H1 (cell line): ENCODE results near the gene RAPGEF1. TPM values are rescaled to one million over a fixed set of nuclear protein-coding genes. Genes with fewer than 3 reads are reported as not detected.

ENCODE experiments used
- CREB1 ChIP-seq: IDR thresholded peaks from 2 replicates; pipeline ENCODE4 v1.6.1; 2012; ENCODE audit warnings: inconsistent platforms
- polyA plus RNA-seq, 7 experiments: library from polyadenylated mRNA; depleted of rRNA in 3 of 7; stranded (reverse) in 5 of 7; unstranded in 2 of 7; fragments of >200 nt in 5 of 7; fragments of 200-250 nt in 2 of 7; gene quantifications; 1 replicate in 5 of 7; 2 replicates in 1 of 7; 4 replicates in 1 of 7; pipeline versions ENCODE4 v1.2.1 to v1.2.3, GENCODE V29; 2011 to 2013; ENCODE audit warnings: missing spikeins in 2 of 7, mixed read lengths in 2 of 7
- total RNA-seq: library from RNA; stranded (reverse); fragmentation: NEBNext Ultra II Directional; extraction: Animal tissue kit (Norgen Biotek cat#: 25700); gene quantifications from 2 replicates; pipeline ENCODE4 v1.2.1, GENCODE V29; 2021
- TF ChIP-seq, protein P1 (sequence below): fragments of 300-600 bp; sonication (generic); IDR thresholded peaks from 2 replicates; pipeline ENCODE4 v1.7.1; 2012; ENCODE audit warnings: low read length, moderate library complexity, mild to moderate bottlenecking, inconsistent platforms; ENCODE audit not compliant: insufficient replicate concordance

RAPGEF1 gene
- total and polyA plus RNA-seq, 2 of the 8 experiments (the other 6 are each of a cell fraction or from before 2014, with no cell fraction given), result 29.7 to 78.9 TPM

DNA sequence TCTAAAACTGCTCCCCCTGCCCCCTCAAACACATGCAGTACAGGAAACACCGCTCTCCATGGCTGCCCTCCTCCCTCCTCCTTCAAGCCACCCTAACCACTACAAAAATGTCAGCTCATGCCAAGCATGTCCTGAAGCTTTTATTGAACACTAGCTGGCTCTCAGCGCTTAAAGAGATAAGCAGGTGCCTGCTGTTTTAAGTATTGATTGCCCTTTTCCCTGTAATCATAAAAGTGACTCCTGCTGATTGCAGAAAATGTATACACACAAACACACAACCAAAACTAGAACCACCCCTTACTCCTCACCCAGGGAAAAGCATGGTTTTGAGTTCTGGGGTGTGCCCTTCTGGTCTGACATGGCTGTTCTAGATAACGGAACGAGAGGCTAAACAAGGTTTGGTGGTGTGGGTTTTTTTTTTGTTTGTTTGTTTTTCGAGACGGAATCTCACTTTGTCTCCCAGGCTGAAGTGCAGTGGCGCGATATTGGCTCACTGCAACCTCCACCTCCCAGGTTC lies 205.1 kb downstream of the RAPGEF1 start (continued):
- TF ChIP-seq, protein P1, sequence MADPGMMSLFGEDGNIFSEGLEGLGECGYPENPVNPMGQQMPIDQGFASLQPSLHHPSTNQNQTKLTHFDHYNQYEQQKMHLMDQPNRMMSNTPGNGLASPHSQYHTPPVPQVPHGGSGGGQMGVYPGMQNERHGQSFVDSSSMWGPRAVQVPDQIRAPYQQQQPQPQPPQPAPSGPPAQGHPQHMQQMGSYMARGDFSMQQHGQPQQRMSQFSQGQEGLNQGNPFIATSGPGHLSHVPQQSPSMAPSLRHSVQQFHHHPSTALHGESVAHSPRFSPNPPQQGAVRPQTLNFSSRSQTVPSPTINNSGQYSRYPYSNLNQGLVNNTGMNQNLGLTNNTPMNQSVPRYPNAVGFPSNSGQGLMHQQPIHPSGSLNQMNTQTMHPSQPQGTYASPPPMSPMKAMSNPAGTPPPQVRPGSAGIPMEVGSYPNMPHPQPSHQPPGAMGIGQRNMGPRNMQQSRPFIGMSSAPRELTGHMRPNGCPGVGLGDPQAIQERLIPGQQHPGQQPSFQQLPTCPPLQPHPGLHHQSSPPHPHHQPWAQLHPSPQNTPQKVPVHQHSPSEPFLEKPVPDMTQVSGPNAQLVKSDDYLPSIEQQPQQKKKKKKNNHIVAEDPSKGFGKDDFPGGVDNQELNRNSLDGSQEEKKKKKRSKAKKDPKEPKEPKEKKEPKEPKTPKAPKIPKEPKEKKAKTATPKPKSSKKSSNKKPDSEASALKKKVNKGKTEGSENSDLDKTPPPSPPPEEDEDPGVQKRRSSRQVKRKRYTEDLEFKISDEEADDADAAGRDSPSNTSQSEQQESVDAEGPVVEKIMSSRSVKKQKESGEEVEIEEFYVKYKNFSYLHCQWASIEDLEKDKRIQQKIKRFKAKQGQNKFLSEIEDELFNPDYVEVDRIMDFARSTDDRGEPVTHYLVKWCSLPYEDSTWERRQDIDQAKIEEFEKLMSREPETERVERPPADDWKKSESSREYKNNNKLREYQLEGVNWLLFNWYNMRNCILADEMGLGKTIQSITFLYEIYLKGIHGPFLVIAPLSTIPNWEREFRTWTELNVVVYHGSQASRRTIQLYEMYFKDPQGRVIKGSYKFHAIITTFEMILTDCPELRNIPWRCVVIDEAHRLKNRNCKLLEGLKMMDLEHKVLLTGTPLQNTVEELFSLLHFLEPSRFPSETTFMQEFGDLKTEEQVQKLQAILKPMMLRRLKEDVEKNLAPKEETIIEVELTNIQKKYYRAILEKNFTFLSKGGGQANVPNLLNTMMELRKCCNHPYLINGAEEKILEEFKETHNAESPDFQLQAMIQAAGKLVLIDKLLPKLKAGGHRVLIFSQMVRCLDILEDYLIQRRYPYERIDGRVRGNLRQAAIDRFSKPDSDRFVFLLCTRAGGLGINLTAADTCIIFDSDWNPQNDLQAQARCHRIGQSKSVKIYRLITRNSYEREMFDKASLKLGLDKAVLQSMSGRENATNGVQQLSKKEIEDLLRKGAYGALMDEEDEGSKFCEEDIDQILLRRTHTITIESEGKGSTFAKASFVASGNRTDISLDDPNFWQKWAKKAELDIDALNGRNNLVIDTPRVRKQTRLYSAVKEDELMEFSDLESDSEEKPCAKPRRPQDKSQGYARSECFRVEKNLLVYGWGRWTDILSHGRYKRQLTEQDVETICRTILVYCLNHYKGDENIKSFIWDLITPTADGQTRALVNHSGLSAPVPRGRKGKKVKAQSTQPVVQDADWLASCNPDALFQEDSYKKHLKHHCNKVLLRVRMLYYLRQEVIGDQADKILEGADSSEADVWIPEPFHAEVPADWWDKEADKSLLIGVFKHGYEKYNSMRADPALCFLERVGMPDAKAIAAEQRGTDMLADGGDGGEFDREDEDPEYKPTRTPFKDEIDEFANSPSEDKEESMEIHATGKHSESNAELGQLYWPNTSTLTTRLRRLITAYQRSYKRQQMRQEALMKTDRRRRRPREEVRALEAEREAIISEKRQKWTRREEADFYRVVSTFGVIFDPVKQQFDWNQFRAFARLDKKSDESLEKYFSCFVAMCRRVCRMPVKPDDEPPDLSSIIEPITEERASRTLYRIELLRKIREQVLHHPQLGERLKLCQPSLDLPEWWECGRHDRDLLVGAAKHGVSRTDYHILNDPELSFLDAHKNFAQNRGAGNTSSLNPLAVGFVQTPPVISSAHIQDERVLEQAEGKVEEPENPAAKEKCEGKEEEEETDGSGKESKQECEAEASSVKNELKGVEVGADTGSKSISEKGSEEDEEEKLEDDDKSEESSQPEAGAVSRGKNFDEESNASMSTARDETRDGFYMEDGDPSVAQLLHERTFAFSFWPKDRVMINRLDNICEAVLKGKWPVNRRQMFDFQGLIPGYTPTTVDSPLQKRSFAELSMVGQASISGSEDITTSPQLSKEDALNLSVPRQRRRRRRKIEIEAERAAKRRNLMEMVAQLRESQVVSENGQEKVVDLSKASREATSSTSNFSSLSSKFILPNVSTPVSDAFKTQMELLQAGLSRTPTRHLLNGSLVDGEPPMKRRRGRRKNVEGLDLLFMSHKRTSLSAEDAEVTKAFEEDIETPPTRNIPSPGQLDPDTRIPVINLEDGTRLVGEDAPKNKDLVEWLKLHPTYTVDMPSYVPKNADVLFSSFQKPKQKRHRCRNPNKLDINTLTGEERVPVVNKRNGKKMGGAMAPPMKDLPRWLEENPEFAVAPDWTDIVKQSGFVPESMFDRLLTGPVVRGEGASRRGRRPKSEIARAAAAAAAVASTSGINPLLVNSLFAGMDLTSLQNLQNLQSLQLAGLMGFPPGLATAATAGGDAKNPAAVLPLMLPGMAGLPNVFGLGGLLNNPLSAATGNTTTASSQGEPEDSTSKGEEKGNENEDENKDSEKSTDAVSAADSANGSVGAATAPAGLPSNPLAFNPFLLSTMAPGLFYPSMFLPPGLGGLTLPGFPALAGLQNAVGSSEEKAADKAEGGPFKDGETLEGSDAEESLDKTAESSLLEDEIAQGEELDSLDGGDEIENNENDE, result no peak
- TF ChIP-seq CREB1, result no peak
